DND-41 (cell line): ENCODE measurements around the gene PPAN.

Experiments
- ATAC-seq: fragments of 200-7000 bp; cut with Tn5 transposase; 3 replicates; pipeline ENCODE4 v1.9.1; 2021; ENCODE audit warnings: low read depth; ENCODE audit not compliant: insufficient read depth
- DNase-seq: peaks from one replicate; pipeline ENCODE4 v3.0.0-alpha.2; 2020
- H2AFZ ChIP-seq: 2 replicates; pipeline ENCODE4 v1.6.0; 2012; ENCODE audit warnings: low read depth, low read length
- H3K27ac ChIP-seq: 2 replicates; pipeline ENCODE4 v1.5.1; 2012; ENCODE audit warnings: low read length, inconsistent platforms
- H3K27me3 ChIP-seq: fragments of 200-600 bp; sonication (generic); 2 replicates; pipeline ENCODE4 v1.6.0; 2012; ENCODE audit warnings: low read length, mild to moderate bottlenecking, inconsistent platforms; ENCODE audit not compliant: insufficient read depth, poor library complexity
- H3K36me3 ChIP-seq: 2 replicates; pipeline ENCODE4 v1.5.1; 2012; ENCODE audit warnings: low read length, inconsistent platforms; ENCODE audit not compliant: insufficient read depth
- H3K4me1 ChIP-seq: 2 replicates; pipeline ENCODE4 v1.5.1; 2012; ENCODE audit warnings: mild to moderate bottlenecking, low read length; ENCODE audit not compliant: insufficient read depth
- H3K4me2 ChIP-seq: 2 replicates; pipeline ENCODE4 v1.6.0; 2012; ENCODE audit warnings: mild to moderate bottlenecking, moderate library complexity, low read length, inconsistent platforms; ENCODE audit not compliant: insufficient read depth
- H3K4me3 ChIP-seq, 2 experiments: fragments of 200-600 bp in 1 of 2; shearing (Covaris generic) in 1 of 2; 2 replicates each; pipeline ENCODE4 v1.5.1; 2012 to 2016; ENCODE audit warnings: inconsistent platforms in 2 of 2, low read length in 2 of 2, mild to moderate bottlenecking in 2 of 2, low read depth in 1 of 2, moderate library complexity in 1 of 2
- H3K79me2 ChIP-seq: 2 replicates; pipeline ENCODE4 v1.6.0; 2012; ENCODE audit warnings: low read length, inconsistent platforms; ENCODE audit not compliant: insufficient read depth
- H3K9ac ChIP-seq: 2 replicates; pipeline ENCODE4 v1.6.0; 2012; ENCODE audit warnings: low read depth, mild to moderate bottlenecking, inconsistent platforms, low read length, moderate library complexity
- H3K9me3 ChIP-seq: 2 replicates; pipeline ENCODE4 v1.5.1; 2012; ENCODE audit warnings: low read length, moderate library complexity, mild to moderate bottlenecking, inconsistent platforms; ENCODE audit not compliant: insufficient read depth, severe bottlenecking
- H4K20me1 ChIP-seq: 2 replicates; pipeline ENCODE4 v1.6.0; 2012; ENCODE audit warnings: low read length; ENCODE audit not compliant: insufficient read depth
- CTCF ChIP-seq: IDR thresholded peaks from 2 replicates; pipeline ENCODE4 v1.5.1; 2012; ENCODE audit warnings: borderline replicate concordance, low read length, moderate library complexity, mild to moderate bottlenecking; ENCODE audit not compliant: poor library complexity, severe bottlenecking; ENCODE audit errors: extremely low read depth
- EZH2 ChIP-seq: IDR thresholded peaks from 3 replicates; pipeline ENCODE4 v1.6.1; 2012; ENCODE audit warnings: borderline replicate concordance, low read depth, mild to moderate bottlenecking, moderate library complexity, low read length, inconsistent platforms; ENCODE audit not compliant: severe bottlenecking

Gene PPAN

GRCh38 chr19:10112037-10112761 is 6.0 kb downstream of the PPAN start:
- DNase-seq (no peak), ATAC-seq (no peak)
- peaks cover 26% of the 10 kb centered on the region for H3K79me2 ChIP-seq
- no peak overlapping the region for H3K4me2 ChIP-seq
- H3K9me3 ChIP-seq = no peaks in the 10 kb centered on the region
- peaks cover 15% of the 10 kb centered on the region for H3K4me1 ChIP-seq
- no peak overlapping the region for H3K27ac ChIP-seq
- peaks cover 92% of the 10 kb centered on the region for H4K20me1 ChIP-seq
- no peak for TF ChIP-seq EZH2
- TF ChIP-seq CTCF = no peak
- no peak overlapping the region for H3K4me3 ChIP-seq
- H3K27me3 ChIP-seq = no peaks in the 10 kb centered on the region
- no peak overlapping the region for H3K9ac ChIP-seq
- H2AFZ ChIP-seq = no peak overlapping the region
- peaks cover 84% of the 10 kb centered on the region for H3K36me3 ChIP-seq

- H2AFZ ChIP-seq = no peak overlapping the region
- no peaks in the 10 kb centered on the region for H3K27me3 ChIP-seq
- H3K9me3 ChIP-seq = no peaks in the 10 kb centered on the region
- no peak overlapping the region for H3K4me3 ChIP-seq
- no peak overlapping the region for H3K4me2 ChIP-seq
- peaks cover 26% of the 10 kb centered on the region for H3K79me2 ChIP-seq
- DNase-seq (peak; percentile 67), ATAC-seq (peak; percentile 53)
- peaks cover 10% of the 10 kb centered on the region for H3K4me1 ChIP-seq
- H3K36me3 ChIP-seq = peaks cover 84% of the 10 kb centered on the region
- H3K27ac ChIP-seq = no peak overlapping the region; the same call in 1 of the 2 replicates
- TF ChIP-seq EZH2 (no peak), CTCF (peak; percentile 59)
- H3K9ac ChIP-seq = no peak overlapping the region
- peaks cover 90% of the 10 kb centered on the region for H4K20me1 ChIP-seq
These were observed 6.9 kb downstream of the PPAN start for GRCh38 chr19:10112895-10113591.

GRCh38 chr19:10113592-10113963 is 7.4 kb downstream of the PPAN start:
- Histone ChIP-seq H3K9me3 (no peaks in the 10 kb centered on the region), H3K4me2 (no peak overlapping the region), H3K4me1 (peaks cover 11% of the 10 kb centered on the region), H3K36me3 (peaks cover 83% of the 10 kb centered on the region), H3K27me3 (no peaks in the 10 kb centered on the region), H4K20me1 (peaks cover 87% of the 10 kb centered on the region), H3K27ac (no peak overlapping the region; the same call in 1 of the 2 replicates), H3K4me3 (no peak overlapping the region), H2AFZ (no peak overlapping the region), H3K79me2 (peaks cover 26% of the 10 kb centered on the region), H3K9ac (no peak overlapping the region)
- DNase-seq (no peak), ATAC-seq (peak; percentile 7)
- TF ChIP-seq CTCF (no peak), EZH2 (no peak)
